22Rv1 (cell line): ENCODE results near the gene ABHD14A.

ENCODE experiments used
- CTCF ChIP-seq: fragments of 450-650 bp; IDR thresholded peaks from 2 replicates; pipeline ENCODE4 v1.5.1; 2017; ENCODE audit warnings: mild to moderate bottlenecking
- ZFX ChIP-seq: fragments of 450-650 bp; IDR thresholded peaks from 2 replicates; pipeline ENCODE4 v1.6.1; 2017; ENCODE audit warnings: antibody characterized with exemption, borderline replicate concordance

GRCh38 chr3:52024765-52025452 is 50.0 kb downstream of the ABHD14A start:
- TF ChIP-seq CTCF = no peak
- no peak for TF ChIP-seq ZFX
